GM12891 (cell line): Measurements from ENCODE around the gene HSPB3.

Experiments used
- POLR2A ChIP-seq: IDR thresholded peaks from 2 replicates; pipeline ENCODE4 v1.6.1; 2011; ENCODE audit warnings: low read depth, low read length, control low read depth
- POLR2AphosphoS5 ChIP-seq: IDR thresholded peaks from 2 replicates; pipeline ENCODE4 v1.6.1; 2011; ENCODE audit warnings: low read depth, low read length, control low read depth
- POU2F2 ChIP-seq: IDR thresholded peaks from 2 replicates; pipeline ENCODE4 v1.6.1; 2011; ENCODE audit warnings: low read depth, mild to moderate bottlenecking, control low read depth, low read length, moderate library complexity
- TAF1 ChIP-seq: IDR thresholded peaks from 2 replicates; pipeline ENCODE4 v1.6.1; 2011; ENCODE audit warnings: low read depth, low read length, control low read depth

GRCh38 chr5:54411176-54411575 is 44.3 kb upstream of the HSPB3 start:
- TF ChIP-seq POLR2AphosphoS5 (no peak), POU2F2 (no peak), POLR2A (no peak), TAF1 (no peak)
